GM21390 (cell line): ENCODE results near the gene ZNF441.
A peak's percentile ranks its signal among the peaks of the same experiment; 100 is the strongest.
"Not testable (repeated sequence)": the region's sequence is repeated elsewhere in the genome, so short reads cannot be mapped to it uniquely, and the experiment has no call there.

ENCODE experiments used
- ATAC-seq: cut with Tn5 transposase; IDR thresholded peaks from one replicate; pipeline ENCODE4 v1.9.1; 2021; ENCODE audit not compliant: unreplicated experiment

Gene ZNF441

GRCh38 chr19:11776669-11777068, 9.9 kb downstream of the ZNF441 start:
- not testable (repeated sequence) for ATAC-seq

DNA sequence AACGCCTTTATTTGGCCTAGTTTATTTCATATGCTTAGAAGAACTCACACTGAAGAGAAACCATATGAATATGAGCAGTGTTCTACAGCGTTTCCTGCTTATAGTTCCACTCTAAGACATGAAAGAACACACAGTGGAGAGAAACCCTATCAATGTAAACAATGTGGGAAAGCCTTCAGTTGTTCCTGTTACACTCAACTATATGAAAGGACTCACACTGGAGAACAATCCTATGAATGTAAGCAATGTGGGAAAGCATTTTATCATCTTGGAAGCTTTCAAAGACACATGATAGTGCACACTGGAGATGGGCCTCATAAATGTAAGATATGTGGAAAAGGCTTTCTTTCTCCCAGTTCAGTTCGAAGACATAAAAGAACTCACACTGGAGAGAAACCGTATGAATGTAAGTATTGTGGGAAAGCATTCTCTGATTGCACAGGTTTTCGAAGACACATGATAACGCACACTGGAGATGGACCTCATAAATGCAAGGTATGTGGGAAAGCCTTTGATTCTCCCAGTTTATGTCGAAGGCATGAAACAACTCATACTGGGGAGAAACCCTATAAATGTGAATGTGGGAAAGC, 13.7 kb downstream of the ZNF441 start:
- ATAC-seq, result no peak

DNA sequence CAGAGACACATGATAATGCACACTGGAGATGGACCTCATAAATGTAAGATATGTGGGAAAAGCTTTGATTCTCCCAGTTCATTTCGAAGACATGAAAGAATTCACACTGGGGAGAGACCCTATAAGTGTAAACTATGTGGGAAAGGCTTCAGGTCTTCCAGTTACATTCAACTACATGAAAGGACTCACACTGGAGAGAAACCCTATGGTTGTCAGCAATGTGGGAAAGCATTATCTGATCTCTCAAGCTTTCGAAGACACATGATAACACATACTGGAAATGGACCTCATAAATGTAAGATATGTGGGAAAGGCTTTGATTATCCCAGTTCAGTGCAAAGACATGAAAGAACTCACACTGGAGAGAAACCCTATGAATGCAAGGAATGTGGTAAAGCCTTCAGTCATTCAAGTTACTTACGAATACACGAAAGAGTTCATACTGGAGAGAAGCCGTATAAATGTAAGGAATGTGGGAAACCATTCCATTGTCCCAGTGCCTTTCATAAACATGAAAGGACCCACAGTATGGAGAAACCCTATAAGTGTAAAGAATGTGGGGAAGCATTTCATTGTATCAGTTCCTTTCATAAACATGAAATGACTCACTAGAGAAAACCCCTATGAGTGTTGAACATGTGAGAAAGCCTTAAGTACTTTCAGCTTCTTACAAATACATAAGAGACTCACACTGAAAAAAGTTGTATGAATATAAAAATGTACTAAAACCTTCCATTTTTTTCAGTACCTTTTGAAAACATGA, 14.7 kb downstream of the ZNF441 start:
- ATAC-seq, result no peak

DNA sequence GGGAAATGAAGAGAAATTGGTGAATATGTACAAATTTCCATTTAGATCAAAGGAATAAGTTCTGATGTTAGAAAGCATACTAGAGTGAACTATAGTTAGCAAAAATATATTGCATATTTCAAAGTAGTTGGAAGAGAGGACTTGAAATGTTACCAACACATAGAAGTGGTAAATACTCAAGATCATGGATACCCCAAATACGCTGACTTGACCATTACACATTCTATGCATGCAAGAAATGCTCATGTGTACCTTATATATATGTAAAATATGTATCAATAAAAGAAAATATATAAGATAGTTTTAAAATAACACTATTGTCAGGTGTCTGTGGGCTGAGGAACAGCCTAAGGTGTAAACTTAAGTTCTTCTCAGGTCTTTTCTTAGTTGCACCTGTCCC, 17.0 kb downstream of the ZNF441 start:
- no peak for ATAC-seq

DNA sequence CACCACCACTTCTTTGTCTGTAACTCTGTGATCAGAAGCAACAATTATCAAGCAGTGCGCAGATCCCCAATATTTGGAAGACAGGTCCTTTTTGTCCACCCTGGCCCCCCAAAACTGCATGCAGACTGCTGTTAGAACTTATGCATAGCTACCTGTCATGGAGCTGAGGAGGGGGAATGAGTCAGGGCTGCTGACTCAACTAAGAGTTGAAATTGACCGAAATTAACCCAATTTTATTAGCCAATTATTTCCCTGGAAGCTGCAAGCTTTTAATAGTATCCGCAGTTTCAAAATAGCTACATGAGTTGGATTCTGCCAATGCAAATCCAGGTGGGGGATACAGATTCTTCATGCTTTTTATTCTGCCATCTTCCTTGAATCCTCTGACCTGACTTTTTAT, 17.6 kb downstream of the ZNF441 start:
- ATAC-seq, result no peak

DNA sequence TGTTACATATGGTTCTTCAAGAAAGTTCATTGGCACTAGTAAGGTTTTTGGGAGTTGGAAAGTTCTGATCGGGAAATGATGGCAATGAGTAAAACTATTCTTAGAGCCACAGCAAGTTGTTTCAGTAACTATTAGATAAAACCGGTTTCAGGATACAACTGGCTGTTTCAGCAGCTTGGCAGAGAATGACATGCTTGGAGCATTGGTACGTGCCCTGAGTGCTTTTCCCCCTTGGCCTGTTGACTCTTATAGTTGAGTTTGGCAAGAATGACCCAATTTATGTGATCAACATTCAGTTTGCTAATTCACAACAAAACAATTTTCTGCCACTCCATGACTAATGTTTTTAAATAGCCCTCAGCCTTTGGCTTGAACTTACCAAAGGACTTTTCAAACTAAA, 20.7 kb downstream of the ZNF441 start:
- no peak for ATAC-seq

- no peak for ATAC-seq
Measured at GRCh38 chr19:11792942-11793341, 26.1 kb downstream of the ZNF441 start.

GRCh38 chr19:11797491-11797890, 30.7 kb downstream of the ZNF441 start:
- no peak for ATAC-seq

DNA sequence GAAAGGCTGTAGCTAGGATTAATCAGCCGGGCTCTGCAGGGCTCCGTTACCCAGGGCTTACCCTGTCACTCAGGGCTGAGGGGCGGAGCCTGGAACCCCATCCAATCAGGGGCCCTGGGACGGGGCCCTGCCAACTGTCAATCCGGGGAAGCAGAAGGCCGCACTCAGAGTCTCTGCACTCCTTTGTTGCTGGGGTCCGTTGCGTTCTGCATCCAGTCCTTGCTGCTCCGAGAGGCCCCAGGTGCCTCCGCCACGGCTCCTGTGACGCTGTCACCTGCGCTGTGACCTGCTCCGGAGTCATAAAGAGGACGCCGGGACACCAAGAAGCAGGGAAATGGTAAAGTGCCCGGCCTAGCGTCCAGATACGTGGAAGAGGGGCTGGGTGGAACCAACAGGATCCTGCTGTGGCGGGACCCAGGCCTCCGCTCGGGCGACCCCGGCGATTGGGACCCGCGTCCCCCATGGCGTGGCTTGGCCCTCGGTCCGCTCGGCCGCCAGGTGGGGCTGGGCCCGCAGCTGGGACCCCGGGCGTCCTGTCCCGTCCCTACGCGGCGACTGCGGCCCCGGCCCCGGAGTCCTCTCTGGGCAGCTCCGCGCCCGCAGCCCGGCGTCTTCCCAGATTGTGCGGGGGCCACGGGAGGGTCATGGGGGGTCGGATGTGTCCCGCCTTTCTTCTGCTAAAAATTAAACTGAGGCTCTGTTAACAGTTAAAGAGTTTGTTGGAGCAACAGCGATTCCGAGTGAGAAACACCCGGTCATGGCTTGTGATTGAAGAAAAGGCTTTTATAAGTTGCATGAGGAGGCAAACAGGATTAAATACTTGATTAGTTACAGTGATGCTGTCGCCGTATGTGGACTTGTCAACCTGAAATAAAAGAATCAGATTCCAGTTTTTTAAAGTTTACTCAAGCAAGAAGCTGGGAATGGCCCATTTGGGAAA, 31.9 kb downstream of the ZNF441 start, which contains the start of gene ZNF491:
TSS of gene ZNF491 (plus strand) at position 133 of the 940 bp plus-strand sequence. CDS start 7,431 bp downstream, outside the sequence.
- peak; percentile 94 for ATAC-seq

- ATAC-seq, result no peak
Measured at GRCh38 chr19:11806354-11807098, 39.7 kb downstream of the ZNF441 start.

GRCh38 chr19:11807099-11807380, 40.2 kb downstream of the ZNF441 start:
- no peak for ATAC-seq

DNA sequence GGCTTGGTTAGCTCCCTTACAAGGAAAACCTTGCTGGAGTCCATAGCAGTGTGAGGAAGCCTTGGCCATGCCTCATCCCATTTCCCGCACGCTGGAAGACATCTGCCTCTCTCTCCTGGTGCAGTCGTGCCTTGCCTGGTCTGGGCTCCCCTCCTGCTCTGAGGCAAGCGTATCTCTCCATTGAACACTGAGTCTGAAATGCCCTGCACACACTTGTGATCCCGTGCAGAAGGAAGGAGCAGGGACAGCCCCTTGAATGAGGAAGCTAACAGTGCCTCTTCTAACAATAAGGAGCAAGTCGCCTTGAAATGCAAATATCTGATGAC, 46.9 kb downstream of the ZNF441 start:
- ATAC-seq, result peak; percentile 41

GRCh38 chr19:11814029-11814699, 47.4 kb downstream of the ZNF441 start, which contains the start of gene ZNF440:
Gene ZNF440 (plus strand): TSS chr19:11814273. CDS start chr19:11814448, 175 bp downstream.
- peak; percentile 97 for ATAC-seq

- no peak for ATAC-seq
Measured at GRCh38 chr19:11814700-11815035, 47.9 kb downstream of the ZNF441 start.

- no peak for ATAC-seq
Measured at GRCh38 chr19:11821474-11822109, 54.8 kb downstream of the ZNF441 start.

DNA sequence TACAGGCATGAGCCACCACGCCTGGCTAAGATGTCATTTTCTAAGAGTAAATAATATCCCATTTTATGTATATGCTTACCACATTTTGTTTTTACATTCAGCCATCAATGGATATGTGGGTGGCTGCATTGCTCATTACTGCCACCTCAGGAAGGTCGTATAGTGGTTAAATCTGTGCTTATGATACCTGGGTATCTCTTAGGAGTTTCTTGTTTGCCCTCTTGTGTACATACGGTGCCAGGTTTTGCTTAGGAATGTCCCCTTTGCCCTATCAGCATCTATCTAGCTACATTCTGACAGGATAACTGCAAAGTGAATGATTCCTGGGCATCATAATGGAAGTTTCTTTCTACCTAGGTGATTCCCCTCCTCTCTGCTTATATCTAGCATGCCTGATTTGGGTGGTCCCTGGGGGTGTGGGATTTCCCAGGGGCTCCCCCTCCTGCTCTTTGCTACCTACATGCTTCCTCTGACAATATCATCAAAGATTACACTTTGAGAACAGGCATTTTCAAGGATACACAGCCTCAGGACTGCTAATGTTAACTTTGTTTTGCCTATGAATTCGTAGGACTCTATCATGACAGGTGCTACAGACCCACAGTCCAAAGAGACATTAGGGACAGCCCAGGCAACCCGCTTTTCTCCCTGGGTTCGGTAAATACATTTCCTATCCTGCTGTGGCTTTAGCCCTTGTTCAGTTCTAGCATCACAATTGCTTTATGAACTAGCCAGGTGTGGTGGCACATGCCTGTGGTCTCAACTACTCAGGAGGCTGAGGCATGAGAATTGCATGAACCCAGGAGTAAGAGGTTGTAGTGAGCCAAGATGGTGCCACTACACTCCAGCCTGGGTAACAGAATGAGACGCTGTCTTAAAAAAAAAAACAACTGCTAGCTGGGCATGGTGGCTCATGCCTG, 62.4 kb downstream of the ZNF441 start:
- ATAC-seq, result not testable (repeated sequence)

- no peak for ATAC-seq
Measured at GRCh38 chr19:11832253-11832912, 65.6 kb downstream of the ZNF441 start.

- no peak for ATAC-seq
Measured at GRCh38 chr19:11833541-11833940, 66.7 kb downstream of the ZNF441 start.
